ENCODE data around the gene CDH13.

DNA sequence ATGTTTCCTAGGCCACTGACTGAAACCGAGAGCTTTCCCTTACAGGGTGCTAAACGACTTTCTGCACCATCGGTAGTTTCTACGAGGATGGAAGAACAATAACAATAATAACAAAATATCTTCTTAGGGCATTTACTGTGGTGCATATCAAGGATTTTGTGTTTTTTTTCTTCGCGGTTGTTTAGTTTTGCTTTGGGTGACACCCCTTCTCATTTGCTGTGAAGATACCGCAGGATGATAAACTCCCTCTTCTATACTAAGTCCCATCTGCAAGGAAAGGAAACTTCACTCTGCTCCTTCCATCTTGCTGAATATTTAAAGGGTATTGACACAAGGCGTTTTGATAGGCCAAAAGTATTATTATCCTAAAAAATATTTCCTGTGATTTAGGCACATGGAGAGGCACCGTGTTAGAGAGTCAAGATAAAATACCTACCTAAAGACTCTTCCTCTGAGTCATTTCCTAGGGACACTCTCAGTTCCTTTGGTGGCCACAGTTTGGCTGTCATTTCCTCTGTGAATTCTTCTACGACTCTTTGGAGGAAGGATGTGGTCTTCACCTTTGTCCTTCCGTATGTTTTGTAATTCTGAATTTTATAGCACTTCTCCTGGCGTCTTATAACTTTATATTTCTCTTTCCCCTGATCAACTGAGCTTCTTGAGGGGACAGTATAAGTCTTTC, 318.8 kb downstream of the CDH13 start:
- no peak for TF ChIP-seq CTCF (IDR thresholded peaks at IDR 0.05; ENCODE audit: insufficient read depth, low read length)
- no peak for TF ChIP-seq POLR2AphosphoS5 (IDR thresholded peaks at IDR 0.05; ENCODE audit: low read depth)
